Gastrocnemius medialis (tissue), 4 donors: ENCODE results near the gene GNB1L. TPM values are rescaled to one million over a fixed set of nuclear protein-coding genes. Genes with fewer than 3 reads are reported as not detected.

Experiments
- ATAC-seq, 2 donors: fragments of 150-250 bp; one replicate each; pipeline ENCODE4 v1.9.1; 2016
- DNase-seq, 2 donors: peaks; one replicate each; pipeline ENCODE4 v3.0.0-alpha.2; 2019
- H3K27ac ChIP-seq, 4 donors: fragments of 200-600 bp; sonication (generic); 1 replicate in 1 of 4; 2 replicates in 3 of 4; pipeline ENCODE4 v1.5.1; 2016 to 2018; ENCODE audit warnings: mild to moderate bottlenecking in 2 of 4, moderate library complexity in 1 of 4
- H3K27me3 ChIP-seq, 3 donors: fragments of 200-600 bp; sonication (generic) in 2 of 3; 1 replicate in 1 of 3; 2 replicates in 2 of 3; pipeline versions ENCODE4 v1.5.1 to v1.6.0; 2016 to 2019; ENCODE audit warnings: mild to moderate bottlenecking in 1 of 3, moderate library complexity in 1 of 3
- H3K36me3 ChIP-seq, 2 donors: fragments of 200-600 bp; sonication (generic) in 1 of 2; one replicate each; pipeline ENCODE4 v1.5.1; 2017 to 2018
- H3K4me1 ChIP-seq, 2 donors: fragments of 200-600 bp; sonication (generic) in 1 of 2; one replicate each; pipeline ENCODE4 v1.5.1; 2016 to 2017; ENCODE audit warnings: mild to moderate bottlenecking in 2 of 2
- H3K4me3 ChIP-seq, 4 donors: fragments of 200-600 bp; sonication (generic) in 3 of 4; 1 replicate in 1 of 4; 2 replicates in 3 of 4; pipeline ENCODE4 v1.5.1; 2016 to 2019; ENCODE audit warnings: mild to moderate bottlenecking in 2 of 4
- H3K9me3 ChIP-seq, 3 donors: fragments of 200-600 bp; sonication (generic) in 2 of 3; 1 replicate in 1 of 3; 2 replicates in 2 of 3; pipeline ENCODE4 v1.5.1; 2016 to 2019
- CTCF ChIP-seq, 5 experiments: fragments of 450-650 bp in 3 of 5; fragments of 200-600 bp in 2 of 5; sonication (generic) in 2 of 5; IDR thresholded peaks in 4 of 5; conservative IDR thresholded peaks in 1 of 5; 1 replicate in 4 of 5; 2 replicates in 1 of 5; pipeline ENCODE4 v1.5.1; 2016 to 2019; ENCODE audit warnings: antibody characterized with exemption in 5 of 5, mild to moderate bottlenecking in 3 of 5, moderate library complexity in 3 of 5
- POLR2A ChIP-seq, 2 donors: fragments of 450-650 bp; IDR thresholded peaks; one replicate each; pipeline ENCODE4 v1.6.1; 2017; ENCODE audit warnings: antibody characterized with exemption in 2 of 2, mild to moderate bottlenecking in 2 of 2, moderate library complexity in 2 of 2
- in situ Hi-C, 4 donors: fragments of 200-750 bp; cut with MboI; loops; one replicate each; pipeline versions ENCODE4 v1.15.0 to v1.8.0; 2017; ENCODE audit warnings: low sequenced_read_pairs in 4 of 4
- intact Hi-C: fragments of 100-400 bp; cut with DNase I; formaldehyde crosslinking; loops from one replicate; pipeline ENCODE4 v1.15.1; 2023; ENCODE audit warnings: low total_unique reads
- total RNA-seq, 4 donors: library from RNA; depleted of rRNA; stranded (reverse); fragments of >200 nt; gene quantifications; one replicate each; pipeline versions ENCODE4 v1.1.0 to v1.2.3, GENCODE V29; 2016

The GNB1L gene
- total RNA-seq, 4 donors from 2014 or later: 4.4 to 9.6 (median 6.7) TPM

GRCh38 chr22:19902245-19902715 lies 47.6 kb upstream of the GNB1L start:
- H3K27ac ChIP-seq: no peak overlapping the region
- ATAC-seq (no peak), DNase-seq (no peak)
- intact Hi-C loops: no loop called here
- H3K4me3 ChIP-seq: no peak overlapping the region
- H3K36me3 ChIP-seq: peaks cover 0 to 8% of the 10 kb centered on the region in 2 donors
- no peaks in the 10 kb centered on the region for H3K4me1 ChIP-seq
- in situ Hi-C loops: no loop called here
- H3K27me3 ChIP-seq: no peaks in the 10 kb centered on the region
- no peaks in the 10 kb centered on the region for H3K9me3 ChIP-seq
- no peak for TF ChIP-seq POLR2A (IDR thresholded peaks at IDR 0.05)
- TF ChIP-seq CTCF (IDR thresholded peaks at IDR 0.05 in 4 of 5, conservative IDR thresholded peaks at IDR 0.05 in 1 of 5): no peak

- in situ Hi-C loops: no loop called here
- H3K9me3 ChIP-seq: no peaks in the 10 kb centered on the region
- H3K4me3 ChIP-seq: no peak overlapping the region
- ATAC-seq (no peak), DNase-seq (no peak)
- peaks cover 0 to 8% of the 10 kb centered on the region in 2 donors for H3K36me3 ChIP-seq
- H3K27me3 ChIP-seq: no peaks in the 10 kb centered on the region
- no peak overlapping the region for H3K27ac ChIP-seq
- intact Hi-C loops: no loop called here
- H3K4me1 ChIP-seq: no peaks in the 10 kb centered on the region
- TF ChIP-seq CTCF (IDR thresholded peaks at IDR 0.05 in 4 of 5, conservative IDR thresholded peaks at IDR 0.05 in 1 of 5) (no peak), POLR2A (IDR thresholded peaks at IDR 0.05) (no peak)
These were observed 47.0 kb upstream of the GNB1L start for GRCh38 chr22:19901577-19902244.

- no peaks in the 10 kb centered on the region for H3K9me3 ChIP-seq
- H3K27ac ChIP-seq: no peak overlapping the region
- no peak overlapping the region for H3K4me3 ChIP-seq
- ATAC-seq: no peak
- no peak for TF ChIP-seq CTCF (IDR thresholded peaks at IDR 0.05 in 4 of 5, conservative IDR thresholded peaks at IDR 0.05 in 1 of 5)
- no peak for DNase-seq
- intact Hi-C loops (no loop called here), in situ Hi-C loops (no loop called here)
- H3K27me3 ChIP-seq: no peaks in the 10 kb centered on the region
- peaks cover 0 to 8% of the 10 kb centered on the region in 2 donors for H3K36me3 ChIP-seq
- no peaks in the 10 kb centered on the region for H3K4me1 ChIP-seq
These were observed 46.2 kb upstream of the GNB1L start for GRCh38 chr22:19900707-19901436.

- DNase-seq: no peak
- Histone ChIP-seq H3K4me3 (no peak overlapping the region), H3K27ac (no peak overlapping the region), H3K9me3 (no peaks in the 10 kb centered on the region), H3K4me1 (no peaks in the 10 kb centered on the region), H3K36me3 (peaks cover 0 to 22% of the 10 kb centered on the region in 2 donors), H3K27me3 (no peaks in the 10 kb centered on the region)
- in situ Hi-C loops (no loop called here), intact Hi-C loops (no loop called here)
- no peak for TF ChIP-seq POLR2A (IDR thresholded peaks at IDR 0.05)
- no peak for TF ChIP-seq CTCF (IDR thresholded peaks at IDR 0.05 in 4 of 5, conservative IDR thresholded peaks at IDR 0.05 in 1 of 5)
- ATAC-seq: no peak
These were observed 44.3 kb upstream of the GNB1L start for GRCh38 chr22:19898831-19899567.
